Hematopoietic multipotent progenitor cell treated with erythropoietin and hydrocortisone succinate and interleukin-3 and kit ligand, for 8 days (in vitro differentiated cells): ENCODE data around the gene SPRTN.
"Not testable (repeated sequence)": the region's sequence is repeated elsewhere in the genome, so short reads cannot be mapped to it uniquely, and the experiment has no call there.

Experiments
- DNase-seq: peaks from one replicate; pipeline ENCODE4 v3.0.0-alpha.2; 2015

SPRTN gene

DNA sequence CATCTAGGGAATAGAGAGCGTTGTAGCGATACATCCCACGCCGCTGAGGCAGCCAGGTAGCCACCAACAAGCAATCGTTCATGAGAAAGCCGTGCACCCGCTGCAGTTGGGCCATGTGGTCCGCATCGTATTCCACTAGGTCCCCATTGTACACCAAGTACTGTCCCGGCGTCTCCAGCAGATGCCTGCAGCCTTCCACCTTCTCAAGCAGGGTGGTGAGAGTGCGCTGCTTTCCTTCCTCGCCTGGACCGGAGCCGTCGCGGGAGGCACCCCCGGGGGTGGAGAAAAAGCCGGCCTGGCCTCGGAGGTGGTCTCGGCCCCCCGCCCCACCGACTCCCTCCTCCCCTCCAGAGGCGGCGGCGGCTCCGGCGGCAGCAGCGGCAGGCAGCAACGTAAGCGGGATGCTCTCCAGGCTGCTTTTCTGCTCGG is 1.0 kb upstream of the SPRTN start:
- no peak for DNase-seq

DNA sequence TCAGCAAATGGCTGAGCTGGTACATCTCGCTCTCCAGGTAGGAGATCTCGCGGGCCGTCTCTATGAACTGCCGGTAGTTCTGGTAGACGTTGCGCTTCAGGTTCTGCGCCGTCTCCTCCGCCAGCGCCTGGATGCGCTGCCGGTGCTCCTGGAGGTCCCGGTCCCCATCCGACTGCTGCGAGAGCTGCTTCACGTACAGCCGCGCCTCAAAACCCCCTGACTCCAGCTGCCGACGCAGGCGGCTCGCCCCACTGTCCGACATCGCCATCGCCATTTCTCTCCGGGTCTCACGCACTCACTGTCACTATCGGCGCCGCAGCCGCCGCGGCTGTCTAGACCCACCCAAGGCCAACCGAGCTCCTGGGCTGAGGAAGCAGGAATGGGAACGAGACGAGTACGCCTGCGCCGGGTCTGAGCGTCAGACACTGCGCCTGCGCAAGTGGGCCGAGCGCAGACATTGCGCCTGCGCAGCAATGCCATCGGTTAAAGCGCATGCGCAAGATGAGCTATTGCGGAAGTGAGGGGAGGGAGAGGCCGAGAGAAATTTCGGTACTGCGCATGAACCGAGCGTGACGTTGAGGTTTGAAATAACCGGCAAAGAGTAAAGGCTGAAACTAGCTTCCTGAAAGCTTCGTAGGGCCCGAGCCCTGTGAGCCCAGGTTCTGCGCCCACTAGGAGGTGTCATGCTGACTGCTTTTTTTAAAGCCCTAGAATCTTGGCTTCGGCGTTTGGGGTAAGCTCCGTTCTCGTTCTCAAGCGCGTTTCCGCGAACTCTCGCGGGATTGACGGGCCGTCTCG is 422 bp upstream of the SPRTN start, which contains the start of gene EXOC8:
Gene EXOC8, minus strand, starts transcription at position 381 of the 798 bp plus-strand sequence. Its CDS starts 107 bp downstream, at position 274.
- DNase-seq: peak; percentile 99

DNA sequence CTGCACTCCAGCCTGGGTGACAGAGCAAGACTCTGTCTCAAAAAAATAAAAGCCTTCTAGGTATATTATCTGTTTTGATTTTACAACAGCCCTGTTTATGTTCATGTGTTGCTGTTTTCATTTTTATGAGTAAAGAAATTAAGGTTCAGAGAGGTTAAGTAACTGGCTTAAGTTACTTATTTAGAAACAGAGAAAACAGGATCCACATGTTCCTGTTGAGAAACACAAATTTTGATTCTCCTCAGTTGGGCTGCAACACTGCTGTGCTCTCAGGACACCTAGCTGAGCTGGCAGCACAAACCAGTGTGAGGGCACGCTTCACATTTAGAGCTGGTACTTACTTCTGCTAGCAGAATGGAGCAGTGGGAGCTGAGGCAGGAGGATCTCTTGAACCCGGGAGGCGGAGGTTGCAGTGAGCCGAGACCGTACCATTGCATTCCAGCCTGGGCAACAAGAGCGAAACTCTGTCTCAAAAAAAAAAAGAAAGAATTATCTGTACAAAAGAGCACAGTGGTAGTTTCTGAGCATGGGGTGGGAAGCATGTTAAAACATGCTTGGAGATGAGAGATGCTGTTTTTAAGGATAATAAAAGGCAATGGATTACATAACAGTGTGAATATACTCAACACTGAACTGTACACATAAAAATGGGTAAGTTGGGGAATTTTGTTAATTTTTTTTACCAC is 2.4 kb downstream of the SPRTN start:
- DNase-seq: no peak

DNA sequence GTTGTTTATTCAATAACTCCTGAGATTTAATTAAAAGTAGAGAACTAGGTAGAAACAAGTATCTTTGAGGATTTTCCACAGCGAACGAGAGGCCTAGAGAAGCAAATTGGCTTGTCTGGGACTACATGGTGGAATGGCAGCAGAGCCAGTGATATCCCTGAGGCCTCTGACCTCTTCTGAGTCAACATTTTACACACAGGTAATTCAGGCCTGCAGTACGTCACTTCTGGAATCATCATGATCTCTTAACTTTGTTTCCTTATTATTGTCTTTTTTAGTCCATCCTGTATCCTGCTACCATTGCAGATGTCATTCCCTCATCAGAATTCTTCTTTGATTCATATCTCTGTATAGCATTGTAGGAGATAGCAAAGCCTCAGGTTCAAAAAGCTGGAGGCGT is 9.9 kb downstream of the SPRTN start:
- DNase-seq: no peak

DNA sequence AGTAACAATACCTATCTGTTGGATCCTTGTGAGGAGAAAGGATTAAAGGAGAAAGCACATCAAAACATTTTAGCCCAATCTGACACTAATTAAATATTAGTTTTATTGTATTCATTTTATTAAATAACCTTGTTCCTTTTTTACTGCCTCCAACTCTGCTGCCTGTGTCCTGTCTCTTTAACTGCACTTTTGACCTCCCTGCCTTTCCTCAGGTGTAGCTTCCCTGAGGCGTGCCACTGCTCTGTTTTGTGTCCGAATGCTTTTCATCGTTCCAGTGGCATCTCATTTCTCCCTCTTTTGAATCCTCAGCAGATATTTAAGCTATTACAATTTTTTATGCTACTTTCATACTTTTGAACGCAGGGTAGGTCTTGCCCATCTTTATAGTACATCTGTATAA is 10.3 kb downstream of the SPRTN start:
- no peak for DNase-seq

DNA sequence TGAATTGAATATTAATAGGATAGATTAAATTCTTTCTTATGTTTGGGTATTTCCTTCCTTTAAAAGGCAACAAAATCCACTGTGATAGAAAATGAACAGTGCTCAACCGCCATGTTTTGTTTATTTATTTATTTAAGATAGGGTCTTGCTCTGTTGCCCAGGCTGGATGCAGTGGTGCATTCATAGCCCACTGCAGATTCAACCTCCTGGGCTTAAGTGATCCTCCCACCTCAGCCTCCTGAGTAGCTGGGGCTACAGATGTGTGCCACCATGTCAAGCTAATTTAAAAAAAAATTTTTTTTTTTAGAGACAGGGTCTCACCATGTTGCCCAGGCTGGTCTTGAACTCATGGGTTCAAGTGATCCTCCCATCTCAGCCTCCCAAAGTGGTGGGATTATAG is 10.8 kb downstream of the SPRTN start:
- DNase-seq: not testable (repeated sequence)

DNA sequence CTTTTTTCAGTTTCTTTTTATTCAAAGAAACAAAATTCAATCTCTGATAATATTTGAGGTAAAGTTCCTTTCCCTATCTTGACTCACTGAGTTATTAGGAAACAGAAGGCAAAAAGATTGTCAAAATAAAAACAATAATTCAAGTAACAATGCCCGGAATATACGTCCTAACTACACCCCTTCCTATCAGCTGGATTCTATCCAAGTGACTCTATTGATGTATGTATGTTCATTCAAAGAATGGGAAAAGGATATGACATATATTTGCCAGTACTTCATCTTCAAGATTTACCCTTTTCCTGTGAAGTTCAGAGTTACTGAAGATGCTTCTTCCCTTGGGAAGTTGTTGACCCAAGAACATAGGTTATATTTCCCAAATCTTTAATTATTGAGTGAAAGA is 13.7 kb downstream of the SPRTN start:
- no peak for DNase-seq

DNA sequence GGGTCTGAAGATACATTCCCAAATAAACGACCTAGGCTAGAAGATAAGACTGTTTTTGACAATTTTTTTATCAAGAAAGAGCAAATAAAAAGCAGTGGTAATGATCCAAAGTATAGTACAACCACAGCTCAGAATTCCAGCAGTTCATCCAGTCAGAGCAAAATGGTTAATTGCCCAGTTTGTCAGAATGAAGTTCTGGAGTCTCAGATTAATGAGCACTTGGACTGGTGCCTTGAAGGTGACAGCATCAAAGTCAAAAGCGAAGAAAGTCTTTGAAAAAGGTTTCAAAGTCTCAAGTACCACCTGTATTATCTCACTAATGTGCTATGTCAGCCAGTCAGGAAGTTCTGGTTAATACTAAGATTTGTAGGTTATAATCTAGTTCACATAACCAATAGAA is 15.0 kb downstream of the SPRTN start:
- DNase-seq: no peak

DNA sequence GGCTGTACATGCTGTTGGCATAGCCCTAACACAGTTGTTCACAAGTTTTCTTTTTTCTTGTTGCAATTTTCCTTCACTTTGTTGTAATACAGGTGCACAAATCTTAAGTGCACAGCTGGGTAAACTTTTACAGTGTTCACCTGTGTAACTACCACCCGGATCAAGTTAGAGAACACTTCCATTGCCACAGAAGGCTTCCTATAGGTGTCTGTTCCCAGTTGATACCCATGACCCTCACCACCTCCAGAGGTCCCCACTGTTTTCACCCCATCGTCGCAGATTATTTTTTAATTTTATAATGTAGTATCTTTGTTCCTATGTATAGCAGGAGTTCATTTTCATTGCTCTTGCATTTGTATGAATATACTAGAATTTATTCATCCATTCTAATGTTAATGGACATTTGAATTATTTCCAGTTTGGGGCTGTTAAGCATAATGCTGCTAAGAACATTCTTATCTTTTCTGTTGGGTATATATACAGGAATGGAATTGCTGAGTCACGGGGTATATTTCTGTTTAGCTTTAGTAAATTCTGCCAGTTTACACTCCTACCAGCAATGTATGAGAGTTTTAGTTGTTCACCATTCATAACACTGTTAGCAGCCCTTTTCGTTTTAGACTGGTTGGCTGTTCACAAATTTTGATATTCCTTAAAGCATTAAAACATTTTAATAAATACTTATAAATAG is 16.4 kb downstream of the SPRTN start:
- DNase-seq: peak; percentile 80

DNA sequence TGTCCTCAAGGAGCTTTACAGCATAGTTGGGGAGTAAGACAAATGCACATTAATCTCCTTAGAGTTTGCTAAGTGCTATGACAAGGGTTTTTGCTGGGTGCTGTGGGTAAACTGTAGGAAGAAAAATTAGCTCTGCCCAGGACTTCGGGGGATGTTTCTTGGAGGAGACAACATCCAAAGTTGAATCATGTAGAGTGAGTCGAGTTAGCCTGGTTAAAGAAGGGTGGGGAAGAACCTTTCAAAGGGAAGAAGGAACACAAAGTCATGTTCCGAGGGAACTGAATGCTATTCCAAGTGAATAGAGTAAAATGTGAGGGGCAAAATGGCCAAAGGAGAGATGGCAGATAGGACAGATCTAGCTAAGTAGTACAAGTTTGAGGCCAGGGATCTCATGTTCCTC is 17.1 kb downstream of the SPRTN start:
- peak; percentile 26 for DNase-seq

DNA sequence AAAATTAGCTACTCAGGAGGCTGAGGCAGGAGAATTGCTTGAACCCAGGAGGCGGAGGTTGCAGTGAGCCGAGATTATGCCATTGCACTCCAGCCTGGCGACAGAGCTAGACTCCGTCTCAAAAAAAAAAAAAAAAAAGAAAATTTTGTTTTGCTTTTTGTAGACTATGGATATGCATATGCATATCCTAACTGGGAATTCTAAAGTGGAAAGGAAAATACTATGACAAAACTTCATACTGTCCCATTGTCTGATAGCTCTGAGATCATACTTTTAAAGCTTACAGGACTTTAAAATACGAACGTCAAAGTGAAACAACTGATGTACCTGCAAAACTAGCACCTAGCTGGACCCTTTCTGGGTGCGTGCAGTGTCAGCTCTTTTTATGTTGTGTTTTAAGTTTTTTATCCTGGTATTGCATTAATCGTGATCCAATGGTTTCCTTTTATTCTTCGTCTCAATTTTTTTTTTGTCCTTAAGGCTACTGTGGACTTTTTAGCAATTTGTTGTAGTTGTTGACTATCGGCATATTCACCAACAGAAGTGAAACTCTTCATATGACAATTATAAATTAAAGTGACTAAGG is 19.2 kb downstream of the SPRTN start:
- no peak for DNase-seq

DNA sequence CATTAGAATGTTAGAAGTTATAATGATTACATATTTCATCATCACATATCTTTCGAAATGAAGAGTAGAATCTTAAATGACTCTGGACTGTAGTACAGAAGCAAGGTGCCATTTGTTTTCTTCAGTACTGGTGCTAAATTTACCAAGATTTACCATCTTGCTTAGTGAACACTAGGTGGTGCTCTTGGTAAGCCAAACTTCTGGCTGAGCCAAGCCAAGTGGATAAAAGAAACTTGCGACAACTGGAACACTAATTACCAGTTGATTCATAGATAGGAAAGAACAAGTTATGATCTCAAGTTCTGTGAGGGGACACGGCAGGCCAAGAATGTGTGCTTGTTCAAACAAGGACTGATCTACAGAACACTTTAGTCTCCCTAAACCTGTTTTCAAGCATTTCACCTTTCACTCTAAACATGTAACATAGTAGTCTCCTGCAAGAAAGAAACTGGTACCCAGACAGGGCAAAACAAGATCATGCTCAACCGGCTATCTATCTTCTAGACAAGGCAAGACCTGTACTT is 19.8 kb downstream of the SPRTN start:
- peak; percentile 73 for DNase-seq

DNA sequence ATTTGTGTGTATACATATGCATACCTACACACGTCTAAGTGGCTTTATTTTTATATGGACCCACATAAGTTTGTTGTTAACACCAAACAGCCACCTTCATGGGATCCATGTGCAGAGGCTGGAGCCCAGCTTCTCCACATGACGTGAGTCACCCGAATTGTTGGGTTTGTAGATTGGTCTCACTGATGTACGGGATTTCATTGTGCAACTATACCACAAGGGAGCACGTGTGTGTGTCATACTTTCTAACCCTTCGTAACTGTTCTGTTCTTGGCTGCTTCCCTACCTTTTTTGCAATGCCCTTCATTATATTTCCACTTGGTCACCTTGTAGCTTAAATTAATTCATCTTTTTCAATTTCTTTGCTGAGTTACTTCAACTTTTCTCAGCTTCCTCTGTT is 21.0 kb downstream of the SPRTN start:
- no peak for DNase-seq

DNA sequence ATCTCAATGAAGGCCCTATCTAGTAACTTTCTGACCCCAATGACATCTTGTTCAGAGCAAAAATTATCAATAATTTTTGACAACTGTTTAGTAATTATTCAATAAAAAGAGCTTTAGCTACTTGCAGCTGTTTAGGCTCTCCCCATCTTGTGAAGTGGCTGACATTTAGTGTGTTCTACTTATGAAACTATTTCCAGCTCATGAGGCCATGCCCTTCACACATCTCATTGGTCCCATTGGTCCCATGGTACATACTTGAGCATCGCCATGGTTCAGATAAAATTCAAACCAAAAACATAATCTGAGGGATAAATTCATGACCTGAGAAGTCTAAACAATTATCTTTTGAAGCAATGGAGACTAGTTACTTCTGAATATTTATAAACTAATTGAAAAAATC is 24.2 kb downstream of the SPRTN start:
- DNase-seq: no peak

DNA sequence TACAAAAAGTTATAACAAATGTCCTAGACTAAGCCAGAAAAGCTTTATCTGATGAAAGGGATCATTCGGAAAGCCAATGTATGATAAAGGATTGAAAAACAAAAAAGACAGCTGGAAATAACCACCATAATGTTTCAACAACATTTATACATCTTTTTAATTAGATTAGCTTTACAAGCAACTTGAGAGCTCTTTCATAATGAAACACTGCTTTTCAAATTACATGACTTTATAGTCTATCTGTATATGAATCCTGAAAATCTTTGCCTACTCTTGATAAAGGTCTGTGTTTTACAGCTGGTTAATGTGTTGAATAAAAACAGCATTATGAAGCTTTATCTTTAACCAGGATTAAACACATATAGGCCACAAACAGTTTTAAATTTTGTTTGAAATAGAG is 25.5 kb downstream of the SPRTN start:
- DNase-seq: no peak

DNA sequence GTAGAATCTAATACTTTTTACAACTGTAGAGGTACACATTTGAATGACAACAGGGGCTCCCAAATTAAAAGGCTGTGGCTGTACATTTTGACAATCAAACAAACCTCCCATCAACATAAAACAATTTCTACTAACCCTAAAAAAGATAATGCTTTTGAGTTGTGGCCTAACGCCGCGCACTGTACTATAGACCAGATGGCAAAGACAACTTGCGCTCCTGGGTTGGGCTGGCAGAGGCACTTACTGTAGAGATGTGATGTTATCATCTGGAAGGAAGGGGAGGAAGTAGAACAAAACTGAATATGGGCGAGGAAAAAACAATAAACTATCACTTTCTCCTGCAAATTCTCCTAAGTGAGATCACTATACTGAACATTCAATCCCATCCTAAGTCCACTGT is 26.1 kb downstream of the SPRTN start:
- no peak for DNase-seq

DNA sequence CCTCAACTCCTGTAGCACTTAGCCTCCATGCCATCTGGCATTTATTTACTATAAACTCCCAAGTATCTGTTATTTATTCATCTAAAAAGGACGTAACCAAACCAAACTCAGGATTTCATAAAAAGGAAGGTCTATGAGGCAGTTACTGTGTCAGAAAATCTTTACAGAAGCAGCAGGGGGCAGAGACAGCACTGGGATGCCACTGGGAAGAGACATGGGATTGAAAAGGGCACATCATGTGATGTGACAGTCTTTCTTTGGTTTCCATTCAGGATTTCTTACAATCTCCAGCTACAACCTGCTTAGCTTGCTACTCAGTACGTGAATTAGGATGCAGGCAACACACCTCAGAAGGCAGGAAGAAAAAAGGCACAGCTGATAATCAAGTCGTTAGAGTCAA is 31.2 kb downstream of the SPRTN start:
- DNase-seq: no peak

DNA sequence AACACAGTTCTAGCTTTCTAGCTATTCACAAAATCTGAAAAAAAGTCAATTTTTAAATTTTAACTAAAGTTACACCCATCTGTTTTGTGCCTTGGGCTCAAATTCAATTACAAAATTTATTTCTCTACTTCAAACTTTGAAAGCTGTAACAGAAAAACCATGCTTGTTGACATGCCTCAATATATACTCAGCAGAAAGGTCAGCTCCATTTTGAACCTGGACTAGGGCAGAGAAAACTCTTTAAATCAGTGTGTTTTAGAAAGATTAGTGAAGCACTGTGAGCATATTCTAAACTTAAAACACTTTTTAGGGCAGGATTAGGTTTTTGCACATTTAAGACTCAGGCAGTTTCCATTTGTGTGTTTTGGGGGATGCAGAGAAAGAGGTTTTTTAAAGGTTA is 34.4 kb downstream of the SPRTN start:
- DNase-seq: no peak

DNA sequence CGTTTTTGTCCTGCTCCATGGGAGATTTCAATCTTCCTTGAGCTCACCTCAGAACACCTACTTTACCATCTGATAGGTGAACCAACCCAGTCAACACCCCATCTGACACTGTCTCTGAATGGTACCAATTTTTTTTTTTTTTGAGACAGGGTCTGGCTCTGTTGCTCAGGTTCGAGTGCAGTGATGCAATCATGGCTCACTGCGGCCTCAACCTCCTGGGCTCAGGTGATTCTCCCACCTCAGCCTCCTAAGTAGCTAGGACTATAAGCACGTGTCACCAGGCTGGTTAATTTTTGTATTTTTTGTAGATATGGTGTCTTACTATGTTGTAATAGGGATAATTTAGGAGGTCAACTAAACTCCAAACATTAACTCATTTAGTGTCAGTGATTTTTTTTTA is 36.3 kb downstream of the SPRTN start:
- DNase-seq: no peak

DNA sequence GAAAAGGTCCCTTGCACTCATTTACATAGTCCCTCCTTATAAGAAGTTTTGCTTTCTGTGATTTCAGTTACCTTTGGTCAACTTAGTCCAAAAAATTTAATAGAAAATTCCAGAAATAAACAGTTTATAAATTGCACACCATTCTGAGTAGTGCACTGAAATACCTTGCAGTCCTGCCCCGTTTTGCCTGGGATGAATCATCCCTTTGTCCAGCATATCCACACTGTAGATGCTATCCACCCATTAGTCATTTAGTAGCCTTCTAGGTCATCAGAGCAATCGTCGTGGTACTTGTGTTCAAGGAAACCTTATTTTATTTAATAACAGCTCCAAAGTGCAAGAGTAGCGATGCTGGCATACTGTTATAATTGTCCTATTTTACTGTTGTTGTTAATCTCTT is 38.0 kb downstream of the SPRTN start:
- no peak for DNase-seq

DNA sequence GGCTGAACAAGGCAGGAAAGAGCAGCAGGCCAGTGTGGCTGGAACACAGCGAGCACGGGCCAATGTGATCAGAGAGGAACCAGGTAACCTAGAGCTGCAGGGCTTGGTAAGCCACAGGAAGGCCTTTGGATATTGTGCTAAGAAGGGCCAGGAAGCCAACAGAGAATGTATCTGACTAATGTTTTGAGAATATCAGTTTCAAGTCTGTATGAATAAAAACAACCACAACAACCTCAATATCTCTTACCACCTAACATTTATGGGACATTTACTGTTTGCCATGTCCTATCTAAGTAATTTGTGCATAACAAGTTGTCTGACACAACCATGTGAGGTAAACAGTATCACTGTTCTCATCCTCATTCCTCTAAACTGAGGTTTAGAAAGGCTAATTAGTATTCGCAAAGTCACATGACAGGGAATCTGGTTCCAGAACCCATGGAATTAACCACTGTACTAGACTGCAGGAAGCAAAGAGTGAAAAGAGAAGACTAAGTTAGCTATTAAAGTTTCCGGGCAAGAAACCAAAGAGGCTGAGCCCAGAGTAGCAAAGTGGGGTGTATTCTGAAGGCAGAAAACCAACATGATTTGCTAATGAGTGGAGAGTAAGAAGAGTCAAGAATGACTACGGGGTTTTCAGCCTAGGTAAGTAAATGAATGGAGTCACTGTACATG is 38.9 kb downstream of the SPRTN start:
- no peak for DNase-seq

DNA sequence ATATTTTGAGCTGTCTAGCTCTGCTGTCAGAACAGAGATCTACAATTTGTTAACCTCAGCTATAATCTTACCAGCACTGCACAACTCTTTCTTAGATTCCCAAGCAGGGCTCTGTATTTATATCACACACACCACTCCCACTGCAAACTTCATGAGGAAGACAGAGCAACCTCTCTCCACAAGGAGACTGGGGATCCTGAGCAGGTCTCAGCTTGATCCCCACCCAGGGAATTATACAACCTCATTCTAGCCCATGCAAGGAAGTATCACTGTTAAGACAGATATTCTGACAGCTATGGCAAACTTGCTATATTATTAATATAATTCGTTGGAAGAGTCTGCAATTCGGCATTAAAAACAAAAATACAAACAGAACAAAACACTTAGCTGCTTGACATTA is 43.6 kb downstream of the SPRTN start:
- no peak for DNase-seq

DNA sequence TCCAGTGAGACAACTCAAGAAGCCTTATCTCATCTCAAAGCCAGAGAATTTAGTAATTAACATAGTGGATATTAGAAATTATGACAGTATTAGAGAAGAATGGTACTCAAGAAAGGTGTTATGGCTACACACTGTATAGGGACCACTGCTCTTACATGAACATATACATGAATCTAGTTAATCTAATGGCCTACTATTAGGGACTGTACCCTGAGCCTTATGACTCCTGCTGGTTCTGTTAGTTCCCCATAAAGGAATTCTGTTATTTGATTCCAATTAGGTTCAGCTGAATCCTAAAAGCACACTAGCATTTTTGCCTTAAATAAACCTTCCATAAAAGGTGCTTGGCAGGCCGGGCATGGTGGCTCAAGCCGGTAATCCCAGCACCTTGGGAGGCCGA is 44.3 kb downstream of the SPRTN start:
- DNase-seq: no peak
